ENCODE results near the gene STYK1.
A peak's percentile ranks its signal among the peaks of the same experiment; 100 is the strongest.

The STYK1 gene, protein sequence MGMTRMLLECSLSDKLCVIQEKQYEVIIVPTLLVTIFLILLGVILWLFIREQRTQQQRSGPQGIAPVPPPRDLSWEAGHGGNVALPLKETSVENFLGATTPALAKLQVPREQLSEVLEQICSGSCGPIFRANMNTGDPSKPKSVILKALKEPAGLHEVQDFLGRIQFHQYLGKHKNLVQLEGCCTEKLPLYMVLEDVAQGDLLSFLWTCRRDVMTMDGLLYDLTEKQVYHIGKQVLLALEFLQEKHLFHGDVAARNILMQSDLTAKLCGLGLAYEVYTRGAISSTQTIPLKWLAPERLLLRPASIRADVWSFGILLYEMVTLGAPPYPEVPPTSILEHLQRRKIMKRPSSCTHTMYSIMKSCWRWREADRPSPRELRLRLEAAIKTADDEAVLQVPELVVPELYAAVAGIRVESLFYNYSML

GRCh38 chr12:10673659-10674384 lies at the start of gene STYK1:
Gene STYK1, minus strand, starts transcription at chr12:10674052. Its CDS starts 39,434 bp downstream, at chr12:10634618.
- peak; percentile 70 for DNase-seq (ENCODE audit: low spot score)

- peak; percentile 86 for DNase-seq (ENCODE audit: low spot score)
Observed at GRCh38 chr12:10722905-10723746, 49.3 kb upstream of the STYK1 start, which contains the start of gene YBX3. Gene YBX3, minus strand, starts transcription at chr12:10723323. Its CDS starts 212 bp downstream, at chr12:10723111.

GRCh38 chr12:10722502-10722904 lies 48.7 kb upstream of the STYK1 start:
- DNase-seq (ENCODE audit: low spot score) = peak; percentile 79

GRCh38 chr12:10721651-10722501 lies 48.0 kb upstream of the STYK1 start:
- peak; percentile 91 for DNase-seq (ENCODE audit: low spot score)

GRCh38 chr12:10720974-10721650 lies 47.3 kb upstream of the STYK1 start:
- no peak for DNase-seq (ENCODE audit: low spot score)

GRCh38 chr12:10719482-10719881 lies 45.6 kb upstream of the STYK1 start:
- no peak for DNase-seq (ENCODE audit: low spot score)

DNA sequence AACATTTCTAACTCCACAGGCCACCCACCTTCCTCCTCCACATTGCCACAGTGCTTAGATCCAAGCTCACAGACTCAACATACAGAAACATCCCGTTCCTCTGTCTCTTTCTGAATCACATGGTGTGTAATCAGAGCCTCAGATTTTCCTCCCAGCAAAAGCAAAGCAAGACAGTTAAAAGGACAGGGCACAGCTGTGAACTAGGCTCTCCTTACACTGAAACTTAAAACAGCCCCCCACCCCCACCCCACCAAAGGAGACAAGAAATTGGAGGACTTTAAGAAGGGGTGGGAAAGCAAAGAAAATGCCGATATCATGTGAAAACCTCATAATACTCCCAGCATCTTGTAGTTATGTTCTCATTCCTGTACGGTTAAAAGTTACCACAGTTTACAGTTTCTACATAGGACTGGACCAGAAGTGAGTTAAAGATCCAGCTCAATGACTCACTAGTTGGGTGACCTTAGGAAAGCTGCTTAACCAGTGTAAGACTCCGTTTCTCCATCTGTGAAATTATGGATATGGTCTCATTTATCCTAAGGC lies 44.5 kb upstream of the STYK1 start:
- DNase-seq (ENCODE audit: low spot score) = peak; percentile 37

DNA sequence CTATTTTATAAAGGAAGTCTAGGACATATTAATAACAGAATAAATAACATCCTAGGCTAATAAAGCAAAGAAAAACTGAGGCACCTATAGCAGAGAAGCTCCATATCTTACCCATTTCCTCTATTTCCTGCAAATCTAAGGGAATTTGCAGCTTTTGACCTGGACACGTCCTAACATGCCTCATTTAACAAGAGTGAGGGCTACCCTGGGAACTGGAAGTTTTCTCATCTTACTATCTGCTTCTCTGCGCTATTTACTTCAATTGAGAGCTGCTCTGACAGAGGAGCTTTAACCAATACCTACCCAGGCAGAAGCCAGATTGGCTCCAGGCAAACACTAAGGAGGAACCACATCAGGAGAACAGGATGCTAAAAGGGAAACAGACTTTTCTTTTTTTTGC lies 43.6 kb upstream of the STYK1 start:
- no peak for DNase-seq (ENCODE audit: low spot score)

- peak; percentile 83 for DNase-seq (ENCODE audit: low spot score)
Observed at GRCh38 chr12:10716704-10717315, 43.0 kb upstream of the STYK1 start.

DNA sequence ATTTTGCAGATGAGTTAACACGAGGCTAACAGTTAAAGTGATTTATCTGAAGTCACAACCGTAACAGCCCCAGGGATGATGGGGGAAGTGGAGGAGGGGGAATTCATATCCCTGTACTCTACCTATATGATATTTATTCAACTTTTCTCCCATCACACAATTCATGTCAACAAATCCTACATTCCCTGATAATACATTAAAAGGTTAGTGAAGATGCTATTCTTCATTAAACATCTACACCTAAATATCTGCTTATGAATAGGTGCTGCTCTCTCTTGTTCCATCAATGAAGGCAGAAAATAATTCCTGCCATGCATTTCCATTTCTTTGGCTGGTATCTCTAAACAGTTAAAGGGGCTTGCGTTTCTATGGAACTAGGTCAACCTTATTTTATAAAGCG lies 42.4 kb upstream of the STYK1 start:
- DNase-seq (ENCODE audit: low spot score) = no peak

DNA sequence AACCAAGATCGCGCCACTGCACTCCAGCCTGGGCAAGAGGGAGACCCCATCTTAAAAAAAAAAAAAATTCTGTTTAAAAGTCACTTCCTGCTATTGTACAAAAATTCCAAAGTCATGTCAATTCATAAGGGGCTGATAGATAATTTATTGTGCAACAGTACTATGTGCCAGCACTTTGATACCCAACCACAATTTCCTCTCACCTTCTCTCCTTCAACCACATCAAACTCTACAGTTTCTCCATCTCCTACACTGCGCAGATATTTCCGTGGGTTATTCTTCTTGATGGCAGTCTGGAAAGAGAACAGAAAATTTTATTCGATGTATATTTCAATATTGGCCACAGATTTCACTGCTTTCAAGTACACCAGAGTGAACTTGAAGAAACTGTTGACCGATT lies 41.6 kb upstream of the STYK1 start:
- no peak for DNase-seq (ENCODE audit: low spot score)

DNA sequence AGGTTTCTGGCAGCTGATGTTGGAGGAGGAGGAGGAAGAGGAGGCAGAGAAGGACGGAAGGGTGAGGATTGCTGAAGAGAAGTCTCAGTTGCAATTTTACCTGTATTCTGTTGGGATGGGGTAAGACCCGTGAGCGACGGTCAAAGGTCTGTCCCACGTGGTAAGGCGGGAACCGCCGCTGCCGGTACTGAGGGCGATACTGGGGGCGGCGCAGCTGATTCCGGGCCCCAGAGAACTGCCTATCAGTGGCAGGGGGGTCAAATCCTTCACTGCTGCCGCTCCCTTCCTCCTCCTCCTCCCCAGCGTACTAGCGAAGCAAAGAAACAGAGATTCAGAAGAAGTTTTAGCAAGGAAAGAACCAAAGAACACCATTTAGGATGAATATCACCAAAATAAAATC lies 36.0 kb upstream of the STYK1 start:
- DNase-seq (ENCODE audit: low spot score) = no peak

DNA sequence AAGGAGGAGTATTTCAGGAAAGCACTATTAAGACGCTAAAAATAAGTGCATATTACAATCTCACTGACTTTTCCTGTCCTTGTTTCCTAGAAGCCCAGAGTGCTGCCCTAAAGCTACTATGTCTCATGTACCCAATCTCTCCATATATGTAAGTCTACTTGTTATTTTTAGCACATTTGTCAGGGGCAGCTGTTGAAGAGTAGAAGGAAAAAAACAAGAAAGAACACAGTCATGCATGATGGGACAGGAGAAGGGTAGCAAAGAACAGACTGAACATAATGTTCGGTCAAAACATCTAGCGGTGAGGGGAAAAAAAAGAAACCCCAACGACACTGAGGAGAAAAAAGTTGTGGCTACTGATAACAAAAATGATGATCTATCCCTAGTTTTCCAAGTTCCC lies 35.0 kb upstream of the STYK1 start:
- DNase-seq (ENCODE audit: low spot score) = no peak

DNA sequence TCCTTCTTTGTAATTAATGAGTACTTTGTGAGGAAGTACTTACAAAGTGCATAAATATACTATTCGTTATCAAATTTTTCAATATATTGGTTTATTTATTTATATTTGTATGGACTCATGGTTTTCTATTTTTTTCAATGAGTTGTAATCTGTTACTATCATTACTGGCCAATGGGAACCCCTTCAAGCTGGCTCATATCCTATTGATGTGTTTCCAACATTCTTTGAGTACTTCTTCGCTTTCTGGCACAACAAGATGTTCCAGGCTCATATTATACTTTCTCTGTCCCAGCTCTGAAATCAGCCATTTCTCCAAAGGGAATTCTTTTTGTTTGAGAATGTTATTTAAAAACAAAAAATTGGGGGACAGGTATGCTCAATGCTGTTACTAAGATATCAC lies 31.8 kb upstream of the STYK1 start:
- no peak for DNase-seq (ENCODE audit: low spot score)

GRCh38 chr12:10701843-10702242 lies 28.0 kb upstream of the STYK1 start:
- no peak for DNase-seq (ENCODE audit: low spot score)

- no peak for DNase-seq (ENCODE audit: low spot score)
Observed at GRCh38 chr12:10701131-10701681, 27.4 kb upstream of the STYK1 start.

DNA sequence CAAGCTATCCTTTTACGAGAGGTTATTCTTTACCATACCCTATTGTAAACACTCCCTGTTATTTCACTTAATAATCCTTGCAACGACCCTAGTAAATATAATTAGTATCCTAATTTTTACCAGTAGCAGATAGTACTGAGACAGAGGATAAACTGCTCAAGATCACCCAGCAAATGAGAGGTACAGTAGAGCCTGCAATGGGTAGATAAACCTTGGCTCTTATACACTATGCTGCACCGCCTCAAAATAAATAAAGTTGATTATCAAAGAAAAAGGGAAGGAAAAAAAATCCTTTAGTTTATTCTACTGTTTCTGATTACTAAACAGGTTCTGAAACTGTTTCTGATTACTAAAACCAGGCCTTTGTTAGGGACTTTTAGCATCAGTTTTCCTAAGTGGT lies 26.7 kb upstream of the STYK1 start:
- no peak for DNase-seq (ENCODE audit: low spot score)

- DNase-seq (ENCODE audit: low spot score) = no peak
Observed at GRCh38 chr12:10697862-10698261, 24.0 kb upstream of the STYK1 start.

DNA sequence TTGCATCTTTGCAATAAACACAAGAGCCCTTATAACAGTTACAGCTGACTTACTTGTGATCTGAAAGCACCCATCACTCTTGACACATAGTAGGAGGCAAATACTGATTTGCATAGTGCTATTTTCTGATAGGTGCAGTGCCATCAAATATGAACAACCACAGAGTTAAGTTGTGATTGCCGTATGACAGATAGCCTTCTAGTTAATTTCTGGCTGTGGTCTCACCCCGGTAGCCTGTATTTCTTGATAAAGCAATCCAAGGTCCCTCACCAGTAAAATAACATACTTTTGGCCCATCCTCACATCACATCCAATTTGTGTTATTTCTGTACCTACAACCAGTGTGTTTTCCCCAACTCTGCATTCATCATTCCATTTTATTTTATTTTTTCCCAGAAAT lies 23.3 kb upstream of the STYK1 start:
- no peak for DNase-seq (ENCODE audit: low spot score)

DNA sequence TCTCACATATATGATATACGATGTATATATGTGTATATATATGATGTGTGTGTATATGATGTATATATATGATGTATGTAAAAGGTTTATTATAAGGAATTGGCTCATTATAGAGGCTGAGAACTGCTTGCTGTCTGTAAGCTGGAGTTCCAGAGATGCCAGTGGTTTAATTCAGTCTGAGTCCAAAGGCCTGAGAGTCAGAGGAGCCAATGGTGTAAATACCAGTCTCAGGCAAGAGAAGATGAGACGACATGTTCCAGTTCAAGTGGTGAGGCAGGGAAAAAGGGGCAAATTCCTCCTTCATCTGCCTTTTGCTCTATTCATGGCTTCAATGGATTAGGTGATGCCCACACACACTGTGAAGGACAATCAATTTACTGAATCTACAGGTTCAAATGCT lies 17.1 kb upstream of the STYK1 start:
- DNase-seq (ENCODE audit: low spot score) = no peak

Measured in AG08396 (cell line).